Left renal pelvis (tissue), 4 donors: ENCODE results near the gene KIAA1549. TPM values are rescaled to one million over a fixed set of nuclear protein-coding genes. Genes with fewer than 3 reads are reported as not detected.
"Not testable (repeated sequence)": the region's sequence is repeated elsewhere in the genome, so short reads cannot be mapped to it uniquely, and the experiment has no call there.

Experiments
- DNase-seq, 4 donors: peaks; one replicate each; pipeline ENCODE4 v3.0.0-alpha.2; 2013; ENCODE audit warnings: low read depth in 4 of 4, low spot score in 3 of 4
- polyA plus RNA-seq, 4 donors: library from polyadenylated mRNA; unstranded; fragments of 120-200 nt; gene quantifications; one replicate each; pipeline ENCODE4 v1.2.1, GENCODE V29; 2013; ENCODE audit not compliant: insufficient read length in 4 of 4

Gene KIAA1549
- polyA plus RNA-seq, 4 donors: 12.4 to 14.4 (median 13.3) TPM

DNA sequence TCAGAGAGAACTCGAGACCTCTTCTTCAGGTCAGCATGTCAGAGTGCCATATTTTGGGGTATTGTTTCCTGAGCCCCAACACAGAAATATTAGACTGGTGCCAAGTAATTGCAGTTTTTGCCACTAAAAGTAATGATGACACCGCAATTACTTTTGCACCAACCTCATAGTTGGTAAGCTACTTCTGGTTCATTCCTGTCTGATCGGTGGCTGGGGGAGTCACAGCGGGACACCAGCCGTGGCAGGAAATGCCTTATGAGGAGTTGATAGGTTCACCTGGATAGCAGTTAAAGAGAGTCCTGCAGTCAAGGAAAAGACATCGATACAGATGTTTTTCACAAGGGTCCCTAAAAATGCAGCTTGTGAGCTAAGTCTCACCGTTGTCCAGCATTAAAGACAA is 159.3 kb downstream of the KIAA1549 start:
- DNase-seq: no peak

DNA sequence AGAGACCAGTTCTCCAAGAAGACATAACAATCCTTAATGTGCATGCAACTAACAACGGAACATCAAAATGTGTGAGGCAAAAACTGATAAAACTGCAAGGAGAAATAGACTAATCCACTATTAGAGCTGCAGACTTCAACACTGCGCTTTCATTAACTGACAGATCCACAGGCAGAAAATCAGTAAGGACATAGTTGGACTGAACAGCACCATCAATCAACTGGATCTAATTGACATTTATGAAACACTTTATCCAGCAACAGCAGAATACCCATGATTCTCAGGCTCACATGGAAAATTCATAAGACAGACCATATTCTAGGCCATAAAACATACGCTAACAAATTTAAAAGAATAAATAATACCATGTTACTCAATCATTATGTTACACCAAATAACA is 161.6 kb downstream of the KIAA1549 start:
- no peak for DNase-seq

DNA sequence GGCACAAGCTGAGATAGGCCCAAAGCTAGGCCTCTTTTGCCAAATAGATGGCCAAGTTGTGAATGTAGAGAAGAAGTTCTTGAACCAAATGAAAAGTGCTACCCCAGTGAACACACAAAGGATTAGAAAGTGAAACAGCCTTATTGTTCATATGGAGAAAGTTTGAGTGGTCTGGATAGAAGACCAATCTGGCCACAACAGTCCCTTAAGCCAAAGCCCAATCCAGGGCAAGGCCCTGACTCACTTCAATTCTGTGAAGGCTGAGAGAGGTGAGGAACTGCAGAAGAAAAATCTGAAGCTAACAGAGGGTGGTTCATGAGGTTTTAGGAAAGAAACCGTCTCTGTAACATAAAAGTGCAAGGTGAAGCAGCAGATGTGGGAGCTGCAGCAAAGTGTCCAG is 164.5 kb downstream of the KIAA1549 start:
- no peak for DNase-seq

DNA sequence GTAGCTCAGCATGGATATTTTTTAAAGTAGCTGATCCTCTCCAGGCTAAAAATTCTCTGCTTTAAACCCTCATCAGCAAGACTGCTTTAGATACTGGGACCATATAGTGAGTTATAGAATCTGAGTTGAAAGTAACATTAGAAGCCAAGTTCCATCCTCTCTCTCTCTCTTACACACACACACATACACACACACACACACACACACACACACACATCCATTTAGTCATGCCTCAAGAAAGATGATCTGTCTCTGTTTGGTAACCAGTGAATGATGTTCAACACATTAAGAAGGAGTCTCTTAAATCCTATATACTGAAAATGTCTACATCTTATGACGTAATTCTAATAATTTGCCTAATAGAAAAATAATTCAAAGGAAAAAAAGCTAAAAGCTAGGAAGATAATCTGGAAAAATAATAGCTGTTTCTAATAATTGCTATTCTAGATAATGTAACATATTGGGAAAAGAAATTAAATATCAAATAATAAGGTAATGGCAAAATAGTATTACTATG is 166.3 kb downstream of the KIAA1549 start:
- no peak for DNase-seq

DNA sequence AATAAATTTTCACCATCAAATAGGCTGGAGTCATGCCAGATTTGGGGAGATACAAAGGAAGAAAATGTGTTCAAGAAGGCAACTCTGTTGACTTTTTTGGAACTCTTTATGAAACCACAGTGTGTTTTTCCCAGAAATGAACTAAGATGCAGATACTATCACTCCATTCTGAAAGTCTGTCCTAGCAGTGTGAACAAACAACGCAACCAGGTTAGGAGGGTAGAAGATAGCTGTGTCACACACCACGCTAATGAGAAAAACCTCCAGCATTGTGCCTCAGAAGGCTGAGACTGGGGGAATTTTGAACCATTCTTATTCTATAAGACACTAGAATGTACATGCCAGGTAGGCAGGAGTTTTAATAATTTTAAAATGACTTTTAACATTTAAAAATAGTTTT is 167.2 kb downstream of the KIAA1549 start:
- no peak for DNase-seq

DNA sequence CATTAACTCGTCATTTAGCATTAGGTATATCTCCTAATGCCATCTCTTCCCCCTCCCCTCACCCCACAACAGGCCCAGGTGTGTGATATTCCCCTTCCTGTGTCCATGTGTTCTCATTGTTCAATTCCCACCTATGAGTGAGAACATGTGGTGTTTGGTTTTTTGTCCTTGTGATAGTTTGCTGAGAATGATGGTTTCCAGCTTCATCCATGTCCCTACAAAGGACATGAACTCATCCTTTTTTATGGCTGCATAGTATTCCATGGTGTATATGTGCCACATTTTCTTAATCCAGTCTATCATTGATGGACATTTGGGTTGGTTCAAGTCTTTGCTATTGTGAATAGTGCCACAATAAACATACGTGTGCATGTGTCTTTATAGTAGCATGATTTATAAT is 169.9 kb downstream of the KIAA1549 start:
- not testable (repeated sequence) for DNase-seq

DNA sequence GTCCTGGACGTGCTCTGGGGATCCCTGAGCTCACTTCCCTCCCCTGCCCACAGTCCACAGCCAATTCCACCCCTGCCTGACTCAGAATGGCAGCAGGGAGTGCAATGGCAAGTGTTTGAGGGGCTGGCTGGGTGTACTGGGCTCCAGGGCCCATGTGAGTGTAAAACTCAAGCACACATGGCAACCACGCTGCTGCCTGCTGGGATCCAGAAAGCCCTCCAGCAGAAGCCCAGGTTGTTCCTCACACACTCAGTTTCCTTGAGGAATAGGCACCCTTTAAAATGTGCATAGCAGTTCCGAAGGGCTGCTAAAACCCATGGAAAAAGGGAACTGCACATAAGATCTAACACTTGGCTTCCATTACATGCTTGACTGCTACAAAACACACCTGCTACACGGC is 171.8 kb downstream of the KIAA1549 start:
- DNase-seq: no peak

DNA sequence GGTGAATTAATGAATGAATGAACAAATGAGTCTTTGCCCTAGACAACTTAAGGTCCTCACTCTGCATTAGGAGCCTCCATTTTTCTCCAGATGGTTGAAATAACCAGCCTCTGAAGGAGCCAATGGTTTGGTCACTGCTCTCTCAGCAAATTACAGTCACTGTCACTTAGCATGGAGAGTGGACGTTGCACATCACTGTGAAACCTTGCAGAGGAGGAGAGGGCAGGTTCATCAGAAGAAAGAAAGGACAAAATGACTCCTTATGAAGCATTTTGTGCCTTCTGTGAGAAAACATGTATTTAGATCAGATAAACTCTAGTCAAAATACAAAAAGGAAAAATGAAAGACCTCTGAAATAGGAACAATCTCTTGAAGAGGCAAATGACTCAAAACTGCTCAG is 176.6 kb downstream of the KIAA1549 start:
- DNase-seq: no peak

DNA sequence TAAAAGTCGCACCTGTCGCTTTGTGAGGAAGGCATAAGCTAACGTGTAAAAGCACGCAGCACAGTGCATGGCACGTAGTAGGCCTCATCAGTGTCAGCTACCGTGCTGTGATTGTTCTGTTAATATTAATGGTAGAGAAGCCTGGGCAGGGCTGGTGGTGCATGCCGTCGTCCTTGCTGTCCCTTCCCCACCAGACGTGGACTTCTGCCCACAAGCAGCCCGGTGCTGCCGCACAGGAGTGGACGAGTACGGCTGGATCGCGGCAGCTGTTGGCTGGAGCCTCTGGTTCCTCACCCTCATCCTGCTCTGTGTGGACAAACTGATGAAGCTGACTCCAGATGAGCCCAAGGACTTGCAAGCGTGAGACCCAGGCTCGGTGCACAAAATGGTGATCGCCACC is 178.5 kb downstream of the KIAA1549 start:
- no peak for DNase-seq

DNA sequence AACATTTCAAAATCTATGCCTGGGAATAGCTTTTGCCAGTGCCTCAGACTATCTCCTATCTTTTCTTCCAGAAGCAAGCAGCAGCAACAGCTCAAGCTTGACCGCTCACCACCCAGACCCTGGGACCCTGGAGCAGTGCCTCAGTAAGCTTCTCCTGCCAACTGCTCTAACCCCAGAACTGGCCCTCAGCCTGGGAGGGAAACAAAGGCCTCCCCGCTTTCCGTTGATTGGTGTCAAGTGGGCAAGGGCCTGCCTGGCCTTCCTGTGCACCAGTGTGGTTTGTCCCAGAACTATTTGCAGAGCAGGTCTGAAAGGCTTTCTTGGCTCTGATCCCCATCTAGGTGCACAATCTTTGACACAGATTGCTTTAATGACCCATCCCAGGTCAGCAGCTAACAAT is 179.9 kb downstream of the KIAA1549 start:
- no peak for DNase-seq

DNA sequence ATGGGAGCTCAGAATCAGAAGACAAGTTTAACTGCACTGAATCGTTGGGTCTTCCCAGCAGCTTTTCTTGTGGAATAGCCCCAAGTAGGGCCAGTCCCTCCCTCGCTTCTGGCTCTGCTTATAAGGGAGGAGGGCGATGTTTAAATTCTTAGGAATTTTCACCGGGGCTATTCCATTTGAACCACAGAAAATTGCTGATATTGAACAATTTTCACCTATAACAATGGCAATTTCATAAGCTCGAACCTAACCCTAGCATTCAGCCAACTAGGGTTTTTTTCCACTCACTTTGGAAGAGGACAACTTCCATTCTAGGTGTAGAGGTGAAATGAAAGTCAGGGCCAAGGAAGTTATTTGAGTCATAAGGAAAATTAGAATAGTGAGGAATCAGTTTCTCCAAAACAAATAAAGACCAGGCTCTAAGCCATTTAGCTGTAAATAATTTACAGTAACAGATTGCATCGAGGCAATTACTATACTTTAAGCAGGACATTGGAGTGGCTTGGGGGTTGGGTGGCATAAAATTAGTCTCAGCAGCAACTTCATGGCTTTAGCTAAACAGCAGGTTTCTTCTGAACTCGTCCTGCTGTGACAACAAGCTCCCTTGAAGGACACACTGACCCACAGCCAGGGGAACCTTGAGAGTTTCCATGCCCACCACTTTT is 181.7 kb downstream of the KIAA1549 start:
- DNase-seq: peak in 1 of 4 donors; percentile 33

DNA sequence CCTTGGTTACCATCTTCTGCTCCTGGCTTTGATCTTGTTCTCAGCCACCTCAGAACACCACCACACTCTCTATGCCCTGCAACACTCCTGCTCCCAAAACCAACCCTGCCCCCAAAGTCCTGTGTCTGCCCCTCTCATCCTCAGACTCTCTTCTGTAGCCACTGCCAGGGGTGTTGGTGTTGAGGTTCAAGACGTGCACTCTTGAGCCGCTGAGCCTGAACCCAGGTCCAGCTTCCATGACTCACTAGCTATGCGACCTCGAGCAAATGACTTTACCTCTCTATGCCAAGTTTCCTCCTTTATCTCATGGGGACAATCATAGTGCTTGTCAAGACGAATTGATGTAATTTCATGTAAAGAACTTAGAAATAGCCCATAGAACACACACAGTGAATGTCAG is 182.4 kb downstream of the KIAA1549 start:
- no peak for DNase-seq

DNA sequence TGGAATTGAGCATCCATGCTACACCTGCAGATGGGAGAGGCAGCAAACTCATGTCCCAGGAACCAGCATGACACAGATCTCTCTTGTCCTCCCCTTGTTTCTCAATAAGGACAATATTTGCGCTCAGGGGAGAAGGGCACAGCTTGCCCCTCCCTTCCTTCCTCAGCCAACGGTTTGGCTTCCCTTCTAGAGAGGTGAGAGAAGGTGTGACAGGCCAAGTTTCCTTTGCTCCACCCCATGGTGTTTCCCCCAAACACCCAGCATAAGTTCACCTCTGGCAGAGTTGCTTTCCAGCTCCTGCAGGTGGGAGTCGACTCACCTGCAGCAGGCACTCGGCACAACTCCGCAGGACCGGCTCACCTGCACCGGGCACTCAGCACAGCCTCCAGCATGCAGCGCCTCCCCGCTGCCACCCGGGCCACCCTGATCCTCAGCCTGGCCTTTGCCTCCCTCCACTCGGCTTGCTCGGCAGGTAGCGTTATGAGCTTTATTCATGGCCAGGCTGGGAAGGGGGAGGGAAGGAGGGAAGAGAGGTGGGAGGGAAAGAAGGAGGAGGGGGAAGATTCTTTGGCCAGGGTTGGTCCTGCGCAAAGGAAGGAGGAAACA is 183.4 kb downstream of the KIAA1549 start, which contains the start of the genes ATP6V0A4 and TMEM213:
Gene ATP6V0A4 (minus strand): TSS at position 482 of the 606 bp plus-strand sequence. CDS start 26,949 bp downstream, outside the sequence.
Gene TMEM213 (plus strand): TSS at position 280 of the 606 bp plus-strand sequence. CDS start 111 bp downstream, at position 391.
- DNase-seq: no peak

DNA sequence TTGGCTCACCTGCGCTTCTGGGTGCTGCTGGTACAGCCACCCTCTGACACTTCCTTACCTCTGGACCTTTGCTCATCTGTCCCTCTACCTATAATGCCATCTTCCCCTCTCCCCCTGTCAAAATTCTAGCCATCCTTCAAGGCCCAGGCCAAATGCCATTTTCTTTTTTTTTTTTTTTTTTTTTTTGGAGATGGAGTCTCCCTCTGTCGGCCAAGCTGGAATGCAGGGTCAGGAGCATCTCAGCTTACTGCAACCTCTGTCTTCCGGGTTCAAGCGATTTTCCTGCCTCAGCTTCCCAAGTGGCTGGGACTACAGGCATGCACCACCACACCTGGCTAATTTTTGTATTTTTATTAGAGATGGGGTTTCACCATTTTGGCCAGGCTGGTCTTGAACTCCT is 184.1 kb downstream of the KIAA1549 start:
- not testable (repeated sequence) for DNase-seq

DNA sequence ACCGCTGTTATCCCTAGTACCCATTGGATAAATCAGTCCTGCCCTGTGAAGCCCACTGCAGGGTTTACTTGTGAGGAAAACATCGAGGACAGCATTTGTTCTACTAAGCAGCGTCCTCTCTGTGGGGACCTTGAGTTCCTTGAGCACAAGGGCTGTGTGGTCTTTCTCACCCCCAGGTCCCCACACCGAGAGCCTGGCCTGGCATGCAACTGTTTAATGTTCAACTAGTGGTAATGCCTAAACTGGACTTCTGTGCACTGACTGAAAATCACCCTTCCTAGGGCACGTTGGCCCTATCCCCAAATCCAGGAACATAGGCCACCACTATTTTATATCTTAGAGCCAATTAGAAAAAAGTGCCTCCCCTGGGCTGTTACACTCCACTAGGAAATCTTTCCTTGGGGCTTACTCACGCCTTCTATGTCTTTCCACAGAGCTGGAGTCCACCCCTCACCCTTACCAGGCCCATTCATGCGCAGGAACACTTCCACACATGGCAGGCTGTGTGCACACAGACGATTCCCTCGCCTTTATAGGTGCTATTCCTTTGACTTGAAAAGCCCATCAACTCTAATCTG is 185.1 kb downstream of the KIAA1549 start:
- DNase-seq: no peak

DNA sequence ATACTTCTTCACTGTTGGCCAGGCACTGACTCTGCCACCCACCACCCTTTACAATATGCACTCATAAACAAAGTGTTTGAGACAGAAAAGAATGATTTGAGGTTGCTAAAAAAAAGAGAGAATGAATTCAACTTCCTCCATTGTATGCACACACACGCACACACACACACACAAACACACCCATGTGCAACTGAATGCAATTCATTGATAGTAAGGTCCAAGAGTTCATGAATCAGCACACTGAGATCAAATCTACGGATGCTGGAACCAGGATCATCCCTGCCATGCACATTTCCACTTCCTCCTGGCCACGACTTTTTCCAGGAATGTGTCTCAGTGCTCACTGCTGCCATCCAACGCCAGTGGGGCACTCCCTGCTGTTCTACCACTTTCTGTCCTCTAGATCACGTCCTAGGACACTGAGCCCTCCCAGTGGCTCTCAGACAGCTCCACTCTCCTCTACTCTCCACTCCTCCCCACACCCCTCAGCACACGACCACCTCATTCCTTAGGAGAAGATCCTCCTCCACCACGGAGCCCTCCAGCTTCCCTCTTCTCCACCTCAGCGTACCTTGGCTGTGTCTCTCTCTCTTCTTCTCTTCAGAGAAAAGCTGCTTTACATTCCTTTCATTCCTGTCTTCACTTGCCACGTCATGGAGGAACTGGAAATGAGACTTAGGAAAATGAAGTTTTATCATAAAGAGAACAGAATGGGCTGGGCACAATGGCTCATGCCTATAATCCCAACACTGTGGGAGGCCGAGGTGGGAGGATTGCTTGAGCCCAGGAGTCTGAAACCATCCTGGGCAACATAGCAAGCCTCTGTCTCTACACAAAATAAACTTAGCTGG is 195.4 kb downstream of the KIAA1549 start:
- DNase-seq: no peak

DNA sequence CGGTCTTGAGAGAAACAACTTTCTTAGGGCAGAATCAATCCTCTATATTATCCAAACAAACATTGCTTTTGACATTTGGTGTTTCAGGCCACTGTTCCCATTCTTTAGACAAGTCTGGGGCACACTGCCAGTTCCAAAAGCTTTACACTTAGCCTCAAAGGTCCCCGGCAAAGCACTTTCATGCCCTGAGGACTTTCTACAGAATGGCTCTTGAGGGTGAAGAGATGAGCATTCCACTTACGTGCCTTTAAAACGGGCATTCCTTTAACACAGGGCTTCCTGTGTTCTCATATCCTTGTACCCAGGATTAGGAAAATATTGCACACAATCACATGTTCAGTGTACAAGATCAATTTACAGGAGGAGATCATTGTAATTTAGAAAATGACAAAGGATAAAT is 196.5 kb downstream of the KIAA1549 start:
- DNase-seq: no peak
